Measurements from ENCODE around the gene HSD17B14.

The HSD17B14 gene

DNA sequence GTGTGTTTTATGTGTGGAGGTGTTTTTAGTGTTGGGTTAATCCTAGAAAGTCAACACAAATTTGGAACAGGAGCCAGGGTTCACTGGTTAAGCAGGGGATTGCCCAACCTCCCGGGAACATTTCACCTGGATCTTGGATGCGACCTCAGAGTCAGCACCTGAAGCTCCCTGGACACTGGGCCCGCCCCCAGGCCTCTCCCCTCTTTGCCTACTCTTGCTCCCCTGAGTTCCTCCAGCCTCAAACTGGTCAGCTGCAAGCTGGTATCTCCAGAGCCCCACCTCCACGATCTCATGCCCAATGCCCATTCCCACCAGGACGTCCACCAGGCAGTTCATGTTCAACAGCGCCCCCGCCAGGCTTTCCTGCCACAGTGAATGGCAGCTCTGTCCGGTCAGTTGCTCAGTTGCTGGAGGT, 9.7 kb downstream of the HSD17B14 start:
- DNase-seq (ENCODE audit: low spot score), result no peak

DNA sequence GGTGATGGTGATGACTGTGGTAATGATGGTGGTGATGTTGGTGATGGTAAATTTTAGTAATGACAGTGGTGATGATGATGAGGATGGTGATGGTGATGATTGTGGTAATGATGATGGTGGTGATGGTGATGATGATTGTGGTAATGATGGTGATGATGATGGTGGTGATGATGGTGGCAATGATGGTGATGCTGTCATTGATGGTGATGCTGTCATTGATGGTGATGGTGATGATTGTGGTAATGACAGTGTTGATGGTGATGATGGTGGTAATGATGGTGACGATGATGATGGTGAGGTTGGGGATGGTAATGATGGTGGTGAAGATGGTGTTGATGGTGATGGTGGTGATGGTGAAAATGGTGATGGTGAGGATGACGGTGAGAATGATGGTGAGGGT, 13.8 kb downstream of the HSD17B14 start:
- no peak for DNase-seq (ENCODE audit: low spot score)

DNA sequence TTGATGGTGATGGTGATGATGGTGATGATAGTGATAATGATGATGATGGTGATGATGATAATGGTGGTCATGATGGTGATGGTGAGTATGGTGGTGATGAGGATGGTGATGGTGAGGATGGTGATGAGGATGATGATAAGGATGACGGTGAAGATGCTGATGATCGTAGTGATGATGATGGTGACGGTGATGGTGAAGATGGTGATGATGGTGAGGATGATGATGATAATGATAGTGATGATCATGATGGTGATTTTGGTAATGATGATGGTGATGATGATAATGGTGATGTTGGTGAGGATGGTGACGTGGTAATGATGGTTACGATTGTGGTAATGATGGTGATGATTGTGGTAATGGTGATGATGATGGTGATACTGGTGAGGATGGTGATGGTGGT, 14.7 kb downstream of the HSD17B14 start:
- no peak for DNase-seq (ENCODE audit: low spot score)

DNA sequence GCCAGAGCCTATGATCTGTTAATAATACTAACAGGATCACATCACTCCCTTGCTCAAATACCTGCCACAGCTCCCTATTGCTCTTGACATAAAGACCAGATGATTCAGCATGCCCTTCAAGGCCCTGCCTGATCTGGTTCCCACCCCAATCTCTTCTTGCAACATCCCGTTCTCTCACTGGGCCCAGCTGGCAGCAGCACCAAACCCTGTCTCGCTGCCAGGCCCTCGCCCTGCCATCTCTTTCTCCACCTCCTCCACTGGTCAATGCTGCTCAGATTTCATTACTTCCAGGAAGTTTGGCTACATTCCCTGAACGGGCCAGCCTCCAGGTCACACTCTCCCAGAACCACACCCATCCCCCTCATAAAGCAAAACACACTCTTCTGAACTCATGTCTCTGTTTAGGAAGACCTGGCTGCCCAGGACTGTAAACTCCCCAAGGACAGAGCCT, 16.9 kb downstream of the HSD17B14 start:
- DNase-seq (ENCODE audit: low spot score), result peak; percentile 89

DNA sequence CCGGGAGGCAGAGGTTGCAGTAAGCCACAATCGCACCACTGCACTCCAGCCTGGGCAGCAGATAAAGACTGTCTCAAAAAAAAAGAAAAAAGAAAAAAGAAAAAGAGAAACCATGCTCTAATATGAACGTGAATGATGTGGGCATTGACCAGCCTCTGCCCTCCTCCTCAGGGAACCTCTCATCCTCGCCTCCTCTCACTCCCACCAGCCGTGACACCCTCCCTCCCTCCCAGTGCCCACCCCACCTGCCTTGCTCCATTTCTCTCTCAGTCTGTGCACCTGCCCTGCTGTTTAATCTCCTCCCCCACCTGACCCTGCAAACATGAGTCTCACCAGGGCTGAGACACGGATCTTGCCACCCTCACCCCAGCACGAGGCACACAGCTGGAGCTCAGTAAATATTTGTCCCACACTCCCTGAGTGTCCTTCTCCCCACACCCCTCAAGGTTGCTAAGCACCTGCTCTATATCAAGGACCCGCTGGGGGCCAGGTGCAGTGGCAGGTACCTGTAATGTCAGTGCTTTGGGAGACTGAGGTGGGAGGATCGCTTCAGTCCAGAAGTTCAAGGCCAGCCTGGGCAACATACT, 18.0 kb downstream of the HSD17B14 start:
- no peak for DNase-seq (ENCODE audit: low spot score)

DNA sequence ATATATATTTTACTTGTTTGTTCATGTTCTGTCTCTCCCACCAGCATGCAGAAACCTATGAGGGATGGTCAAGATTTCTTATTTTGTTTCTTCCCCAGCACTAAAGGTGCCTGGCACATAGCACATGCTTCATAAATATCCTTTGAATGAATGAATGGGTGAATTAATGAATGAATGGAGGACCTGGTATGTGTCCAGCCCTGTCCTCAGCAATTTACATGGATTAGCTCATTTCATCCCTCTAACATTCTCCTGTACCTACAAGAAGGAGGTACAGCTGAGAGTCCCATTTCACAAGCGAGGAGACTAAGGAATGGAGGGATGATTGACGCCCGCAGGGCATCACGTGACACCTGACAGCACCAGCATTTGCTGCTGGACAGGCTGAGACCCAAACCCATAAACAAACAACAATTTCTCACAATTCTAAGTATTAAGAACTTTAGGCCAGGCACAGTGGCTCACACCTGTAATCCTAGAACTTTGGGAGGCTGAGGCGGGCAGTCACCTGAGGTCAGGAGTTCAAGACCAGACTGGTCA, 18.6 kb downstream of the HSD17B14 start:
- no peak for DNase-seq (ENCODE audit: low spot score)

DNA sequence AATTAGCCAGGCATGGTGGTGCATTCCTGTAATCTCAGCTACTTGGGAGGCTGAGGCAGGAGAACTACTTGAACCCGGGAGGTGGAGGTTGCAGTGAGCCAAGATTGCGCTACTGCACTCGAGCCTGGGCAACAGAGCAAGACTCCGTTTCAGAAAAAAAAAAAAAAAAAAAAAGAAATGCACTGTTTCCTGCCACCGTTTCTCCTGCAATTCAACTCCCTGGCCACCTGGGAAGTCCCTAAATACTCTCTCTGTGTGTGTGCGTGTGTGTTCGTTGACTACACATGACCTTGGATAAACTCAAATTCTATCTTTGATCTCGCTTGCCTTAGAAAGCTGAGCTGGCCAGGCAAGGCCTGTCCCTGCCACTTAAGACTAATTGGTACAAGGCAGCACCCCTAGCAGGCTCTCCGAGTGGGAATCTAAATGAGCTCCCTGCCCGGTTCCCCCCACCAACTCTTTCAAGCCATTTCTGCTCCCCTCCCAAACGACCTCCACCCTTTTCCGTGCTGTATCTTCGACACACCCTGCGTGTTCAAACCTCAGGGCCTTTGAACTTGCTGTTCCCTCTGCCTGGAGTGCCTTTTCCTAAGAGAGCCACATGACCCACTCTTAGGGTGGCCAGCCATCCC, 20.3 kb downstream of the HSD17B14 start:
- DNase-seq (ENCODE audit: low spot score), result no peak

DNA sequence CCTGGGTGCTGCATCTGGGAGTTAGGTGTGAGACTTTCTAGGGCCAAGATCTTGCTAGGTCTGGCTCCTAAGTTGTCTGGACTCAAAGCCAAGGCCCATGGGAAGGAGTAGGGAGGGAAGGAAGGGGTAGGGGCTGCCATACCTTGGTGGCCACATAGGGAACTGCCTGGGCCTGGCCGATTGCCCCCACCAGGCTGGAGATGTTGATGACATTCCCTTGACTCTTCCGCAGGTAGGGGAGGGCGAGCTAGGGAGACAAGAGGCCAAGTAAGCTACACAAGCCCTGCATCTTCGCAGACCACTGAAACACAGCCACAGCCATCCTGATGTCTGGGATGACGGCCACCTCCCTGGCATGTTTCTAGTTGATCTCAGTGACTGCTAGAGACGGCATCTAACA, 21.4 kb downstream of the HSD17B14 start:
- DNase-seq (ENCODE audit: low spot score), result no peak

DNA sequence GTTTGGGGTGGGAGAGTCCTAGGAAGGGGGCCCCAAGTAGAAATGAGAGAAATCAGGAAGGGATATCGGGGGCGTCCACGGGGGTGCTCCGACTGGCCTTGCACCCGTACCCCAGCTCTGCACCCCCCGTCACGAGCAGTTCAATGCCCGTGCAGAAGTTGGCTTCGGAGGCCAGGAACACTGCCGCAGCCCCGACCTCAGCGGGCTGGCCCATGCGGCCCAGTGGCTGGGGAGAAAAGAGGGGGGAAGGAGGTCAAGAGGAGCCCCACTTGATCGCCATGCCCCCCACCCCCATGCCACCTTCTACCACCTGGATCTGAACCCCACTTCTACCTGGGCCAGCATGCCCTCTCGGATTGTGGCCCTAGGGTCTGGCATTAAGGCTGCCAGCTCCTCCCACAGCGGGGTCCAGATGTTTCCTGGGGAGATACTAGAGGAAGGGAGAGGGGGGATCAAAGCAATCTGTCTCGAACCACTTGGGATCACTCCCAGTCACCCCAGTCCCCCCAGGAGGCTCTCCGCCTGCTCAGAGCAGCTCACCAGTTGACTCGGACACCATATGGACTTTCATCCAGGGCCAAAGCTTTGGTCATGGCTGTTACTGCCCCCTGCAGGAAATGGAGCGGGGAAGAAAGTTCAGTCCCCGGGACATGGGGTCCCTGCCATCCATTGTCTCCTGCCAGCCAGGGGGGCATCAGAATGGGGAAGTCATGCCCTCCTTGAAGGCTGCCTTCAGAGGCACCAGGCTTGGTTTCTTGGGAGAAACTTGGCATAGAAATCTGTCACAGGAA, 23.0 kb downstream of the HSD17B14 start:
- DNase-seq (ENCODE audit: low spot score), result peak; percentile 19

DNA sequence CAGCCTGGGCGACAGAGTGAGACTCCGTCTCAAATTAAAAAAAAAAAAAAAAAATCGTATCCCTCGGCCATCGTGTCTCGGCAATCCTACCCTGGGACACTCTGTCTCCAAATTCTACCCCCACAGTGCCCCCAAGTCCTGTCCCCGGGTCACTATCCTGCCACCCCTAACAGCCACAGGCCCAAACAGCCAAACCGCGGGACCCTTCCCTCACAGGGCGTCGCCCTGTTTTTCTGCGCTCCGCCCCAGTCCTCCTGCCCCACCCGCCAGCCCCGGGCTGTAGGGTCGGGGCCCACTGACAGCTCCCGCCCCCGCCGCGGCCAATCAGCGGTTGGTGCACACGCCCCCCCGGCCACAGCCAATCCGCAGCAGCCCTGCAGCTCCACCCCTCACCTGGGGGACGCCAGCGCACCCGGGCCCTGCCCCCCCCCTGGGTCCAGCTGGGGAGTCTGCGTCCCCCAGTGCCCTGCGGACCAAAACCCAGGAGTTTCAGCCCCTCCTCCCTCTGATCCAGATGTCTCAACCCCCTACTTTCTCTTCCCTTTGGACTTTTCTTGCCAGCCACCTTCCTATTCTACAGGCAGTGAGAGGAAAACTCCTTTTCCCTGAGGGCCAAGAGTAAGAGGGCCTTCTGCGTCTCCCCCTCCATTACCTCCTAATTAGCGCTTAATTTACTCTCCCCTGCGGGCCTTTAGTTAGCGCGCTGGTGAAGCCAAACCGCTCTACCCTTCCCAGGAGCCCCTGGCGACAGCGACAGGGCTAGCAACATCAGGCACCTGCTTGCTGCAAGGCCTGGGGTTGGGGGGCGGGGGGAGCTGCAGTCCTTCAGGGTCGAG, 24.0 kb downstream of the HSD17B14 start:
- DNase-seq (ENCODE audit: low spot score), result peak; percentile 93

DNA sequence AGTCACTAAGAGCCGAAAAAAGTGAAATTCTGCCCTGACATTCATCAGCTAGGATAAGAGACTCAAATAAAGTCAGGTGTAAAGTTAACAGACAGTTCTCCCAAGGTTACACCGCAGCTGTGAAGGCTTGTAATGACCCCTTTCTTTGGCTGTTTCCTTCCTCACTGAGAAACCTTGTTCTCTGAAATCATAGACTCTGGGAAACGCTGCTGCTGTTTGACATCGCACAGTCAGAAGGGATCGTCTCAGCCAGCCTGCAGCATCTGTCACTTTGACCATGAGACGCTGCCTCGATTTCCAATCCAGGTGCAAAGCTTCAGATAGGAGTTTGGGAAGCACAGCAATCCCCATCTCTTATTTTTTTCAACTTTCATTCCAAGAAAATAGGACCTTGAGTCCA, 26.1 kb downstream of the HSD17B14 start:
- DNase-seq (ENCODE audit: low spot score), result no peak

DNA sequence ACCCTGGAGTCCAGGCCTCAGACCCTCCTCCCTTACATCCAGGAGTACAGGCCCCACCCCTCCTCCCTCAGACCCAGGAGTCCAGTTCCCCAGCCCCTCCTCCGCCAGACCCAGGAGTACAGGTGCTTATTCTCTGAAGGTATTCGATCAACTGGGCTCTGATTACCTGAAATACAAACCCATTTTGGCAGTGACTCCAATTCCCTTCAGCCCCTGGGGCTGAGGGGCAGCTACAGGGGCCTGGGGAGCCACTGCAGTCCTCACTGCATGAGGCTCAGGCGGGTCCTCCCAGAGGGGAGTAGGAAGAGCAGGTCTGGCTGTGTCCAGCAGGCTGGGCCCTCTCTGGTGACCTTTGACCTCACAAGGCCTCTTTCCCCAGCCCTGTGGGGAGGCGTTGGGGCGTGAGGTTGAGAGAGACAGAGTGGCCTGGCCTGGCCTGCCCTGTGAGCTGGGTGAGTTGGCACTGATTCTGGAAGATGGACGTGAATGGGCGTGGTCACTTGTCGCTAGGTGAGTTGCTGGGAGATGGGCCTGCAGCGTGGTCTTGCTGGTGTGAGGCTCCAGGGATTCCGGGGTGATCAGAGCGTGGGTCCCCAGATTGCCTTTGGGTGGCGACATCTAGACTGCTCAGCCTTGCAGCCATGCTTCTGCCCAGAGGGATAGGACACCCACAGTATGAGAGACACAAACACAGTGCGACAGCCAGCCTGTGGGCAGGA, 28.5 kb downstream of the HSD17B14 start:
- no peak for DNase-seq (ENCODE audit: low spot score)

DNA sequence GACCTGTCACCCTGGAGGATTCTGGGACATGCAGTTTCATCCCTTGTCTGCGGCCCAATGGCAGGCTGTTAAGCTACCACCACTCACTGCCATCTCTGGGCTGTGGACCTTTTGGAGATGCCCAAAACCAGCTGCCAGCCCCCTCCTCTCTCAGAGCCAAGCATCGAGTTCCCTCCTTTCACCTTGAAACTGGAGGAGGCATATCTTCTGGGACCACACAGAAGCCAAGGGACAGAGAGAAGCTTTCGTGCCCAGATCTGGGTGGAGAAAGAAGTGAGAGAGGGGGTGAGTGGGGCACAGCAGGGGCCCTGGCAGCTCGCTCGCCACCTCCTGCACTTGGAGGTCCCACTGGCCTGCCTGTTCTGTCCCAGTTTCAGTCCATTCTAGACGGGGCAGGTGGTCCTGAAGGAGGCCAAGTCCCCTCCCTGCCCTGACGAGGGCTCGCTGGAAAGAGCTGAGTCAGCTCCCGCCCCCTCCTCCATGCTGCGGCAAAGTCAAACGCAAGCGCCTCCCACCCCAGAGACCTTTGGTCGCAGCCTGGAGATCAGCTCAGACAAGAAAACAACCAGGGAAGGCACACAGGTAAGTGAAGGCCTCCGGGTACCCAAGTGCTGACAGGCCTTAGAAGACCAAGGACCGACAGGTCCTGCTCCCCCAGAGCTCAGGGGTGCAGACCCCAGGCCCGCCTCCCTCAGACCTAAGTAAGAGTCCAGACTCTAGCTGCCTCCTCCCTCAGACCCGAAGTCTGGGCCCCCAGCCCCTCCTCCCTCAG, 29.3 kb downstream of the HSD17B14 start:
- DNase-seq (ENCODE audit: low spot score), result no peak

DNA sequence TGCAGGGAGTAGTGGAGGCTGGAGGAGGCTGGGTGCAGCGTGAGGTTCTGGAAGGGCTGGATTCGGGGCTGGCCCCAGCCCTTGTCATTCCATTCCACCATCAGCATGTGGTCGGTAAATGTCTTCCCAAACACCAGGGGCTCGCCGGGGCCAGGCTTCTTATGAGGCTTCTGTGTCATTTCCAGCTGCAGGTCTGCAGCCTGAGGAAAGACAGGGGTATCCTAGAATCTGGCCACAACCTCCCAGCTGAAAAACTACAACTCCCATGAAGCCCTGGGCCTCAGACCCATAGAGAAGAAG, 29.8 kb downstream of the HSD17B14 start:
- DNase-seq (ENCODE audit: low spot score), result peak; percentile 65

DNA sequence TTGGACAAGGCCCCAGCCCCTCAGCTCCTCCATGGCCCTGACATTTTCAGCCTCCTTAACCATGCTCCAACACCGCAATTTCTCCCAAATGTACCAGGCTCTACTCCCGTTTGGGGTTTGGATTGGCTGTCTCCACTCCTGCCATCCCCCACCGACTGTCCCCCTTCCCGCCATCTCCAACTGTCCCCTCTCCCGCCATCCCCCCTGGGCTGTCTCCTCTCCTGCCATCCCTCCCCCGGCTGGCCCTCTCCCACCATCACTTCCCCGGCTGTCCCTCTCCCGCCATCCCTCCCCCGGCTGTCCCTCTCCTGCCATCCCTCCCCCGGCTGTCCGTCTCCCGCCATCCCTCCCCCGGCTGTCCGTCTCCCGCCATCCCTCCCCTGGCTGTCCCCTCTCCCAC, 30.8 kb downstream of the HSD17B14 start:
- no peak for DNase-seq (ENCODE audit: low spot score)

DNA sequence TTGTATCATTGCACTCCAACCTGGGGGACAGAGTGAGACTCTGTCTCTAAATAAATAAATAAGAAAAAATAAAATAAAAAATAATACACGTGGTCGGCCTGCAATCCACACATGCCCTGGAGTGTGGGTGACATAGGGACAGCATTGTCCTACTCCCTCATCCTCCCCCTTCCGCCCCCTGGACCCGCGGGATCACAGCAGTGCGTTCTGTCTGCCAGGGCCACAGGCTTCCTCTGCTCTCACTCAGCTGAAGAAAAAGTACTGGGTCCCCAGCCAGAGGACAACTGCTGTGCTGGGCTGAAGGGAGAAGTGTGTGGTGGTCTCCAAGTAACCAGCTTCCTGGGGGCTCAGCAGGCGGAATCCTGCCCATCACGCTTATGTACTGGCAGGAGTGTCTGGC, 31.8 kb downstream of the HSD17B14 start:
- DNase-seq (ENCODE audit: low spot score), result no peak

DNA sequence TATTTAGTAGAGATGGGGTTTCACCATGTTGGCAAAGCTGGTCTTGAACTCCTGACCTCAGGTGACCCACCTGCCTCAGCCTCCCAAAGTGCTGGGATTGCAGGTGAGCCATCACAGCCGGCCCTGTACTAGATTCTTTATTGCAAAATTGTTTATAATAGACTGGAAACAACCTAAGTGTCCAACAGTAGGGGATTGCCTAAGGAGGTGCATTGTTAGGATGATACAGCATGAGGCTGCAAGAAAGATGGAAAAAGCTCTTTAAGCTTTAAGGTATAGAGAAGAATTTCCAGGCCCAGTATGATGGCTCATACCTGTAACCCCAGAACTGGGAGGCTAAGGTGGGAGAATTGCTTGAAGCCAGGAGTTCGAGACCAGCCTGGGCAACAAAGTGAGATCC, 33.7 kb downstream of the HSD17B14 start:
- DNase-seq (ENCODE audit: low spot score), result no peak

DNA sequence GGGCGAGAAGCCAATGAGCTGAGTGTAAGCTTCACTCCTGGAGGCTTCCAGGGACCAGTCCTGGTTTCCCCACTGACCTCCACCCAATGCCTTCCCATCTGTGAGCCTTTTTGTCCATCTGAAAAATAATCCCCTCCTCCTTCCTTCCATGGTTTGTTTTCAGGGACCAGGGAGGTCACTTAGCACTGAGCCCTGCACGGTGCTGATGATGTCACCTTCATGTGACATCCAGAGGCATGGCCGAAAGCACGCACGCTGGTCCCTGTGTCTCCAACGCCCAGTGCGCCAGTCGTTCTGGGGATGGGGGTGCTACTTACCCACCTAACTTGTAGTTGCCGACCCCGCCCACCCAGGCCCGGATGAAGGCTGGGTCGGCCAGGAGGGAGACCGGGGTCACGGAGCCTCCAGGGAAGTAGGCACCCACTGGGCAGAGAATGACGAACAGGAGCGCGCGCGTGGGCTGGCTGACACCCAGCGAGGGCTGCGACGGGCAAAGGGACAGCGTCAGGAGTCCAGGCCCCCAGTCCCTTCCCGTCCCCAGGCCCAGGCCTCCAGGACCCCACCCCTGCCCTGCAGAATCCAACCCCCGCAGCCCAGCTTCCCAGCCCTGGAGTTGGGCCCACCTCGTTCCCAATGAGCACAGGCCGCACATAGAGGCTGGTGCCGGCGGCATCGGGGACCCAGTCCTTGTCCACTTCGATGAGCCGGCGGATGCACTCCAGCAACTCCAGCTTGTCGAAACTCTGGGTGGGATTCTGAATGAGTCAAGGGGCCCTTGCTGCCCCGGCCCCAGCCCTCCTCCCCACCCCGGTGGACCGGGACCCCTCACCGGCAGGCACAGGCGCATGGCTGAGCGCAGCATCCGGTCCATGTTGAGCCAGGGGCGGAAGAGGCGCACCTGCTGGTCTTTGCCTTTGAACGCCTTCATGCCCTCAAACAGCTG, 36.7 kb downstream of the HSD17B14 start:
- no peak for DNase-seq (ENCODE audit: low spot score)

DNA sequence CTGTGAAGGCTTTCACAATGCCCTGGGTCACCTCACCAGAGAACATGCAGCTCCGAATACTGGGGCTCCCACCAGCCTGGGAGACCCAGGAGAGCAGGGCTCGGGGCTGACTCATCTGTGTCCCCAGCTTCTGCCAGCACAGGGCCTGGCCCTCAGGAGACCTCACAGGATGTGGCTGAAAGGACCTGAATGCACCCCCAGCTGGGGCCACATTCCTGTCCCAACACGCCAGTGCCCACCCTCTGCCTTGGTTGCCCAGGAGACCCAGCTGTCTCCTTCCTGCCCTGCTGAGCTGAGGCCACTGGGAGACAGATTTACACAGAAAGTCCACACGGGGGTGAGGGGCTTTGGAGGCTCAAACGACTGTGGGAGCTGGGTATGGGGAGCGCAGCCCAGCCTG, 37.4 kb downstream of the HSD17B14 start:
- no peak for DNase-seq (ENCODE audit: low spot score)

DNA sequence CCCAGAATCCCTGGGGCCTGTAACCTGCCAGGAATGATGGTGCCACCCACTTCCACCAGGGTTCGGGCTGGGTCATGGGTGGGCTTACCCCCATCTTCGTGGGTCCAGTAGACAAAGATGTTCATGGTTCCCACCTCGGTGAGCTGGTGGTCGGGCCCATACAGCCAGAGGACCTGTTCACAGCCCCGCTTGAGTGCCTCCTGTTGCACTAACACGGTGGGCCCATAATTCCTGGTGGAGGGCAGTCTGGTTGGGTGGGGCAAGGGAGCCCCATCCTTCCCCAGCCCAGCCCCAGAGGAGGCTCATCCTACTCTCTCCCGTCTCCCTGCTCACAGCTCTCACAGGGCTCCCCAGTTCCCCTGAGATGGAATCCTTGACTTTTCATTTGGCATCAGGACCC, 39.2 kb downstream of the HSD17B14 start:
- no peak for DNase-seq (ENCODE audit: low spot score)

Measured in AG20443 (cell line).